ENCODE data around the gene GRIP2.

DNA sequence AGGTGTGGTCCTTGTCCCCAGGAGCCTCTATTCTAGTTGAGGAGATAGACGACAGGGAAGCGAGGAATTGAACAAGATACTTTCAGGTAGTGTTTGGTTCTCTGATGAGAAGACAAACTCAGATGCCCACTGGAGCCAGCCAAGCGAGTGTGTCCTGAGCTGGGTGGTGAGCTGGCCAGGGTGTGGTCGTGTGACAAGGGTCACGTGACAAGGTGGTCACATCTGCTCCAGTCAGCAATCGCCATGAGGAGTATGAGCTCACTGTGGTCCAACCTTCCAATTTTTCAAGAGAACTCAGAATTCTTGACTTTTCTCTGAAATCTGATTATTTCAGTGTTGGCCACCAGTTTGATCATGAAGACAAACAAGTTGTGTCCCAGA is 98.2 kb downstream of the GRIP2 start:
- TF ChIP-seq, protein P1, sequence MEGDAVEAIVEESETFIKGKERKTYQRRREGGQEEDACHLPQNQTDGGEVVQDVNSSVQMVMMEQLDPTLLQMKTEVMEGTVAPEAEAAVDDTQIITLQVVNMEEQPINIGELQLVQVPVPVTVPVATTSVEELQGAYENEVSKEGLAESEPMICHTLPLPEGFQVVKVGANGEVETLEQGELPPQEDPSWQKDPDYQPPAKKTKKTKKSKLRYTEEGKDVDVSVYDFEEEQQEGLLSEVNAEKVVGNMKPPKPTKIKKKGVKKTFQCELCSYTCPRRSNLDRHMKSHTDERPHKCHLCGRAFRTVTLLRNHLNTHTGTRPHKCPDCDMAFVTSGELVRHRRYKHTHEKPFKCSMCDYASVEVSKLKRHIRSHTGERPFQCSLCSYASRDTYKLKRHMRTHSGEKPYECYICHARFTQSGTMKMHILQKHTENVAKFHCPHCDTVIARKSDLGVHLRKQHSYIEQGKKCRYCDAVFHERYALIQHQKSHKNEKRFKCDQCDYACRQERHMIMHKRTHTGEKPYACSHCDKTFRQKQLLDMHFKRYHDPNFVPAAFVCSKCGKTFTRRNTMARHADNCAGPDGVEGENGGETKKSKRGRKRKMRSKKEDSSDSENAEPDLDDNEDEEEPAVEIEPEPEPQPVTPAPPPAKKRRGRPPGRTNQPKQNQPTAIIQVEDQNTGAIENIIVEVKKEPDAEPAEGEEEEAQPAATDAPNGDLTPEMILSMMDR (IDR thresholded peaks at IDR 0.05): no peak
- no peak for TF ChIP-seq EZH2 (IDR thresholded peaks at IDR 0.05)
